ENCODE measurements around the gene SLC35E1.
"Not testable (repeated sequence)": the region's sequence is repeated elsewhere in the genome, so short reads cannot be mapped to it uniquely, and the experiment has no call there.

SLC35E1 gene

GRCh38 chr19:16520986-16521624, 51.1 kb downstream of the SLC35E1 start:
- DNase-seq, result no peak

- DNase-seq, result no peak
These were observed 51.9 kb downstream of the SLC35E1 start for GRCh38 chr19:16520074-16520973.

- DNase-seq, result no peak
These were observed 53.0 kb downstream of the SLC35E1 start for GRCh38 chr19:16519230-16519687.

GRCh38 chr19:16518483-16519229, 53.6 kb downstream of the SLC35E1 start:
- no peak for DNase-seq

- no peak for DNase-seq
These were observed 54.2 kb downstream of the SLC35E1 start for GRCh38 chr19:16518061-16518460.

- DNase-seq, result no peak
These were observed 55.1 kb downstream of the SLC35E1 start for GRCh38 chr19:16516923-16517610.

- DNase-seq, result no peak
These were observed 55.8 kb downstream of the SLC35E1 start for GRCh38 chr19:16516381-16516780.

GRCh38 chr19:16514383-16515019, 57.7 kb downstream of the SLC35E1 start:
- no peak for DNase-seq

GRCh38 chr19:16512611-16513010, 59.6 kb downstream of the SLC35E1 start:
- not testable (repeated sequence) for DNase-seq

GRCh38 chr19:16509141-16510061, 62.8 kb downstream of the SLC35E1 start:
- no peak for DNase-seq

GRCh38 chr19:16508546-16508945, 63.7 kb downstream of the SLC35E1 start:
- no peak for DNase-seq

GRCh38 chr19:16506961-16507360, 65.3 kb downstream of the SLC35E1 start:
- DNase-seq, result no peak

GRCh38 chr19:16506161-16506560, 66.1 kb downstream of the SLC35E1 start:
- not testable (repeated sequence) for DNase-seq

GRCh38 chr19:16504271-16504670, 67.9 kb downstream of the SLC35E1 start:
- DNase-seq, result no peak

All from NCI-H2107 (cell line).